Measurements from ENCODE around the gene SMG5.

GRCh38 chr1:156225677-156226014 is 57.0 kb downstream of the SMG5 start:
- TF ChIP-seq POLR2A (IDR thresholded peaks at IDR 0.05; ENCODE audit: low read depth): no peak
- TF ChIP-seq CTCF (IDR thresholded peaks at IDR 0.05): no peak
- TF ChIP-seq POLR2AphosphoS5 (IDR thresholded peaks at IDR 0.05): no peak

All from esophagus muscularis mucosa (tissue), 3 donors.